ENCODE measurements around the gene MYO10. TPM values are rescaled to one million over a fixed set of nuclear protein-coding genes. Genes with fewer than 3 reads are reported as not detected.

The MYO10 gene
- total RNA-seq, 3 donors from 2014 or later, result 8.6 to 22.6 (median 21.2) TPM

GRCh38 chr5:16889203-16889971, 46.7 kb downstream of the MYO10 start:
- no peak overlapping the region for H3K4me3 ChIP-seq
- TF ChIP-seq POLR2AphosphoS5 (IDR thresholded peaks at IDR 0.05) (no peak), CTCF (IDR thresholded peaks at IDR 0.05) (no peak), POLR2A (IDR thresholded peaks at IDR 0.05) (no peak)
- peak overlapping the region in 1 of 2 donors; percentile 36 for H3K27ac ChIP-seq
- no peaks in the 10 kb centered on the region for H3K9me3 ChIP-seq
- no peaks in the 10 kb centered on the region for H3K36me3 ChIP-seq
- H3K4me1 ChIP-seq, result peaks cover 0 to 4% of the 10 kb centered on the region in 2 donors
- intact Hi-C loops (cut with DNase I; ENCODE audit: low total_unique reads), result no loop called here
- DNase-seq (ENCODE audit: low spot score in 2 of 2), result no peak
- H3K27me3 ChIP-seq, result no peaks in the 10 kb centered on the region

- Histone ChIP-seq H3K36me3 (no peaks in the 10 kb centered on the region), H3K4me1 (no peaks in the 10 kb centered on the region), H3K27me3 (no peaks in the 10 kb centered on the region), H3K4me3 (no peak overlapping the region), H3K27ac (no peak overlapping the region), H3K9me3 (no peaks in the 10 kb centered on the region)
- intact Hi-C loops (cut with DNase I; ENCODE audit: low total_unique reads), result no loop called here
- DNase-seq (ENCODE audit: low spot score in 2 of 2), result no peak
- no peak for TF ChIP-seq POLR2A (IDR thresholded peaks at IDR 0.05)
- TF ChIP-seq POLR2AphosphoS5 (IDR thresholded peaks at IDR 0.05), result no peak
- TF ChIP-seq CTCF (IDR thresholded peaks at IDR 0.05), result no peak
Measured at GRCh38 chr5:16888694-16889124, 47.4 kb downstream of the MYO10 start.

- intact Hi-C loops (cut with DNase I; ENCODE audit: low total_unique reads), result no loop called here
- H3K4me1 ChIP-seq, result no peaks in the 10 kb centered on the region
- no peak overlapping the region for H3K27ac ChIP-seq
- DNase-seq (ENCODE audit: low spot score in 2 of 2), result no peak
- H3K9me3 ChIP-seq, result no peaks in the 10 kb centered on the region
- no peaks in the 10 kb centered on the region for H3K27me3 ChIP-seq
- no peak for TF ChIP-seq POLR2AphosphoS5 (IDR thresholded peaks at IDR 0.05)
- TF ChIP-seq POLR2A (IDR thresholded peaks at IDR 0.05), result no peak
- TF ChIP-seq CTCF (IDR thresholded peaks at IDR 0.05), result no peak
- no peaks in the 10 kb centered on the region for H3K36me3 ChIP-seq
- H3K4me3 ChIP-seq, result no peak overlapping the region
Measured at GRCh38 chr5:16886793-16887345, 49.2 kb downstream of the MYO10 start.

- no peak overlapping the region for H3K27ac ChIP-seq
- DNase-seq (ENCODE audit: low spot score in 2 of 2), result no peak
- intact Hi-C loops (cut with DNase I; ENCODE audit: low total_unique reads), result no loop called here
Measured at GRCh38 chr5:16886366-16886736, 49.7 kb downstream of the MYO10 start.

GRCh38 chr5:16885635-16886365, 50.3 kb downstream of the MYO10 start:
- no peak for TF ChIP-seq POLR2A (IDR thresholded peaks at IDR 0.05)
- TF ChIP-seq POLR2AphosphoS5 (IDR thresholded peaks at IDR 0.05), result no peak
- TF ChIP-seq CTCF (IDR thresholded peaks at IDR 0.05), result no peak
- Histone ChIP-seq H3K27me3 (no peaks in the 10 kb centered on the region), H3K27ac (peak overlapping the region in 1 of 2 donors; percentile 46), H3K4me1 (no peaks in the 10 kb centered on the region), H3K9me3 (no peaks in the 10 kb centered on the region), H3K4me3 (no peak overlapping the region), H3K36me3 (no peaks in the 10 kb centered on the region)
- intact Hi-C loops (cut with DNase I; ENCODE audit: low total_unique reads), result no loop called here
- no peak for DNase-seq (ENCODE audit: low spot score in 2 of 2)

More at GRCh38 chr5:16886366-16886736, 49.7 kb downstream of the MYO10 start:
- TF ChIP-seq POLR2A (IDR thresholded peaks at IDR 0.05) (no peak), POLR2AphosphoS5 (IDR thresholded peaks at IDR 0.05) (peak in 1 of 3 donors; percentile 18)
- H3K36me3 ChIP-seq, result no peaks in the 10 kb centered on the region
- H3K27me3 ChIP-seq, result no peaks in the 10 kb centered on the region
- no peak overlapping the region for H3K4me3 ChIP-seq
- H3K4me1 ChIP-seq, result no peaks in the 10 kb centered on the region
- no peaks in the 10 kb centered on the region for H3K9me3 ChIP-seq

All from breast epithelium (tissue), 4 donors.